Kidney capillary endothelial cell (primary cell): ENCODE data around the gene KLHL22.
"Not testable (repeated sequence)": the region's sequence is repeated elsewhere in the genome, so short reads cannot be mapped to it uniquely, and the experiment has no call there.

ENCODE experiments used
- DNase-seq: peaks from one replicate; pipeline ENCODE4 v3.0.0-alpha.2; 2018; ENCODE audit warnings: low spot score

The KLHL22 gene

DNA sequence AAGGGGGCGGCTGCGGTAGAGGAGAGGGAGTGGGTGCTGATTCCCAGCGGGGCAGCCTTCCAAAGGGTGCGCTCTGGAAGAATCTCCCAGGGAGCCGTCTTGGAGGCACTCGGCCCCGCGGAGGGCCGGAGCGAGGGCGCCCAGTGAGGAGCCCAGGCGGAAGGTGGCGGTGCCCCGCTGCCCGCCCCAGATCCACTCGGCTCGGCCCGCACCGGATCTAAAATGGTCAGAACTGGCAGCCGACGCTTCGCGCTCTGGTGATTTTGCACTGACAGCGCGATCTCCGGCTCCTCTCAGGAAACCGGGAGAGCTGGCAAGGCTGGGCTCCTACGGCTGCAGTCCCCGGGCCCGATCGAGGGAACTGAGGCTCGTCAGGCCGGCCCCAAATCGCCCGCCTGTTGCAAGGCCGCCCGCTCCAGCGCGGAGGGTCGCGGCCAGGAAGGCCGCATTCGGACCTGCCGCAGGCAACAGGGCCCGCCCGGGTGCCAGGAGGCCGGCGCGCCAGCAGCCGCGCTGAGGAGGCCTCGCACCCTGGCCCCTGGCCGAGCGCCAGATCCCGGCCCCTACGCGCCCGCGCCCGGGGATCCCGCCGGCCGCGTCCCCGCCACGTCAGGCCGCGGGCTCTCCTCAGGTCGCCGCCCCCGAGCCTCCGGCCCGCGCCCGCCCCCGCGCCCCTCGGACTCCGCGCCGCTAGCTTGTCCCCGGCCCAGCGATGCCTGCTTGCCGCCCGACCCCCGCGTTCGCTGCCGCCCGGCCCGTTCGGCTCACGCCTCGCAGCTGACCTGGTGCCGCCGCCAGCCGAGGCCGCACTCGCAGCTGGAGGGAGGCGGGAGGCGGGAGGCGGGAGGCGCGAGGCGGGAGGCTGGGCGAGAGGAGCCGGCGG lies at the start of gene KLHL22:
TSS of gene KLHL22 (minus strand) at position 818 of the 883 bp plus-strand sequence. CDS start 6,584 bp downstream, outside the sequence.
- DNase-seq, result no peak

GRCh38 chr22:20545318-20545634 lies 49.7 kb upstream of the KLHL22 start:
- not testable (repeated sequence) for DNase-seq

DNA sequence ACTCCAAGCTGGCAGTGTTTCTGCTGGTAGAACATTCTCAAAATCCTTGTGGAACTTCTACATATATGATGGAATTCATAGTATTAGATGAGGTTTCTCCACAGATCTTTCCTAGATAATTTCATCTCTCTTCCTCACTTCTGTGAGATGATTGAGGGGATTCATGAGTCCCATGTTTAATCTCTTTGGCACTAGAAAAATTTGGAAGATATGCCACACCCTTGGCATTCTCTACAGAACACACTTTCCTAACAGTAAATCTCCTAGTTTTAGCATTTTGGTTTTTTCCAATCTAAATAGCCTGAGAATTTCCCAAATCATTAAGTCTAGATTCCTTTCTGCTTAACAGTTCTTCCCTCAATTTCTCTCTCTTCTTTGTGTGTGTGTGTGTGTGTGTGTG lies 47.1 kb upstream of the KLHL22 start:
- no peak for DNase-seq

DNA sequence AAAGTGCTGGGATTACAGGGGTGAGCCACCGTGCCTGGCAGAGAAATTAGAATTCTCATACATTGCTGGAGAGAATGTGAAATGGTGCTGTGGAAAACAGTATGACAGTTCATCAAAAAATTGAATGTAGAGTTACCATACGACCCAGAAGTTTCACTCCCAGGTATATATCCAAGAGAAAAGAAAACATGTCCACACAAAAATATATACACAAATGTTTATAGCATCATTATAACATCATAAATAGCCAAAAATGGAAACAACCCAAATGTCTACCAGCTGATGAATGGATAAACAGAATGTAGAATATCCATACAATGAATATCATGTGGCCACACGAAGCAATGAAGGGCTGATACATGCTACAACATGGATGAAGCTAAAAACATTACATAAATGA lies 46.5 kb upstream of the KLHL22 start:
- DNase-seq, result no peak

DNA sequence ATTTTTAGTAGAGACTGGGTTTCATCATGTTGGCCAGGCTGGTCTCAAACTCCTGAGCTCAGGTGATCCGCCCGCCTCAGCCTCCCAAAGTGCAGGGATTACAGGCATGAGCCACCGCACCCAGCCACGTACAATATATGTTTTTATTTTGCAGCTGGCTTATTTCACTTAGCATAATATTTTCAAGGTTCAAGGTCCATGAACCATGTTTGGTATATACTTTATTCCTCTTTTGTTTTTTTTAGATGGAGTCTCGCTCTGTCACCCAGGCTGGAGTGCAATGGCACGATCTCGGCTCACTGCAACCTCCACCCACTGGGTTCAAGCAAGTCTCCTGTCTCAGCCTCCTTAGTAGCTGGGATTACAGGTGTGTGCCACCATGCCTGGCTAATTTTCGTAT lies 43.3 kb upstream of the KLHL22 start:
- DNase-seq, result not testable (repeated sequence)

- DNase-seq, result no peak
These were observed 42.4 kb upstream of the KLHL22 start for GRCh38 chr22:20537983-20538382.

GRCh38 chr22:20537325-20537756 lies 41.7 kb upstream of the KLHL22 start:
- DNase-seq, result no peak

GRCh38 chr22:20536590-20537324 lies 41.2 kb upstream of the KLHL22 start:
- DNase-seq, result no peak

GRCh38 chr22:20533879-20534265 lies 38.3 kb upstream of the KLHL22 start:
- DNase-seq, result no peak

GRCh38 chr22:20533095-20533878 lies 37.7 kb upstream of the KLHL22 start:
- no peak for DNase-seq

GRCh38 chr22:20532256-20532993 lies 36.8 kb upstream of the KLHL22 start:
- DNase-seq, result no peak

DNA sequence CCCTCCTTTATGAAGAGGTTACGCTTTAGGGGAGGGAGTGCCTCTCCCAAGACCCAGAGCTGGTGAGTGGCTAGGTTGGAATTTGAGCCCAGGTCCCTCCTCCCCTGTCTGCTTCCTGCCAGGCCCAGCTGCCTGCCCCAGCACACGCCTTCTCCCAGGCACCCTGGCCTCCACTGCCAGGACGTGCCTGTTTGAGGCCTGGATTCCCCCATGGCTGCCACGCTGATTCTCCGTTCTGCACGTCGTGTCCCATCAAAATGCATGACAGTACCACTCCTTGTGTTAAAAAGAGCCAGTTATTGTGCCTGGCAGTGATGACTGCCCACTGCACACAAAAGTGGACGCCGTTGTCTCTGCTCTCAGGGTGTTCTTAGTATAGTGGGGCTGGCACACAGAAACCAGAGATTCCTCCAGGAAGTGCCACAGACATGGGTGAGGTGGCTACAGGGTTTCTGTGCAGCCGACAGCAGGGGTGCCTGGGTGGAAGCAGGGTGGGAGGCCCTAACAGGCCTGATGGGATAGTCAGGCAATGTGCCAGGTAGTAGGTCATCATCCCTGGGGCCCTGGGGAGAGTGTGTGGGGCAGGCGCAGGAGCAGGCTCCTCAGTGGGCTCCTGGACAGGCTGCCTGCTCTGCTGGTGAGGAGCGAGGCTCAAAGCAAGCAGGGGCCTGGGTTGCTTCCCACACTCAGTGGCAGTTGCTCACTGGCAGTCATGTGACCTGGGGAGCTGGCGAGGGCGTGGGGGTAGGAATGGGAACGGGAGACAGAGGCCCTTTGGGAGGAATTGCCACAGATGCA lies 36.0 kb upstream of the KLHL22 start:
- peak; percentile 78 for DNase-seq

GRCh38 chr22:20531154-20531403 lies 35.5 kb upstream of the KLHL22 start:
- DNase-seq, result no peak

DNA sequence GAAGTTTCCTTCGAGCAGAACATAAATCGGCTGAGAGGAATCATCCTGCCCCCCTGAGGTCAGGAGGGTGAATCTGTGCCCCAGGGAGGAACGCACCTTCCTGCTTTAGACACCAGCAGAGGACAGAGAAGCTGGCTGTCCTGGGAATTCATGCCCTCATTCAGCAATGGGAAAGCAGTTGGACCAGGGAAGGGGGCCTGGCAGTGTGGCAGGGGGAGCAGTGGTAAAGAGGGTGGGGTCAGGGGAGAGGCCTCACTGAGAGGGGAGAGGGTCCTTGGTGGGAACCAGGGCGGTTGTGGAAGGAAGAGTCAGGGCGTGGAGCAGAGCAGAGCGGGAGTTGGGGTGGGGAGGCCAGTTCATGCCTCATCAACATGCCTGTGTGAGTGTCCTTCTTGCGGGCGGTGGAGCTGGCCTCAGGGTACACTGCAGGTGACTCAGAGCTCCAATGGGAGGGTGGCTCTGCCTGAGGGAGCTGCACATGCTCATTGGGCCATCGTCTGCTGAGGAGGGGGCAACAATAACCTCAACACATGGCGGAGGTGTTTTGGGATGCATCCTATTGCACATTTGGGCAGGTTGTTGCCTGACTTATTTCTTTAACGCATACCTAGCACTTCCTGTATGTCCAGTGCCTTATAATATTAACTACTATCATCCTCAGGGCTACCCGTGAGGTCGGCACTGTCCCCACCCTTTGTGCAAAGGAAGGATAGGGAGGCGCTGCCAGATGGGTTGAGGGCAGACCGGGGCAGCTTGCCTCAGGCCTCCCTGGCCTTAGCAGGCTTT lies 35.0 kb upstream of the KLHL22 start:
- no peak for DNase-seq

GRCh38 chr22:20528405-20528978 lies 32.9 kb upstream of the KLHL22 start:
- no peak for DNase-seq

DNA sequence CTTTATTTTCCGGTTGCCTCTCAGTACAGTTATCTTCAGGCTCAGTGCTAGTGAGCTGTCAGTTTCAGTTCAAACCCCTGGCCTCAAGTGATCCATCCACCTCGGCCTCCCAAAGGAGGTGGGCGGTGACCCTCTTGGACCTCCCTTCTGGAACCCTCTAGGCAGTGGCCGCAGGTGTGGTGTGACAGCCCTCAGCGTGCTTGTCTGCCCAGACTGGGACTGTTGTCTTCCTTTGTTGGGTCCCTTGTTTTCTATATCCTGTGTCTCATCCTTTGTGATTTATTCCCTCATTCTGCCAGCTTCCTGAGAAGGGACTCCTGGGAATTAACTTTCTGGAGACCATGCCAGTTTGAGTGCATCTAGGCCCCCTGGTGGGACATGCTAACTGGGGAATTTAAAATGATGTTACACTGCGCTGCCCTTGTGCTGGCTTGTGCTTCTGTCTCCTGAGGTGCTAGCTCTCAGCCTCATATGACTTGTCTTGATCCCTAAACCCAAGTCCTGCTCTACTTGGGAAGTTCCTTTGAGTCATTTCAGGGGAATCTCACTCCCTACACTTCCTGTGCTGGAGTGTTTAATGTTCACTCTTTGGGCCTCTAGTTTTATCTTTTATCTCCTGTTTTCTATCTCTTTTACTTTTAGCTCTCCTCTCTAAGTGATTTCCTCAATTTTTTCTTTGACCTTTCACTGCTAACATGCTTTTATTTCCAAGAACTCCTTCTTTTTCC lies 31.2 kb upstream of the KLHL22 start:
- peak; percentile 64 for DNase-seq

DNA sequence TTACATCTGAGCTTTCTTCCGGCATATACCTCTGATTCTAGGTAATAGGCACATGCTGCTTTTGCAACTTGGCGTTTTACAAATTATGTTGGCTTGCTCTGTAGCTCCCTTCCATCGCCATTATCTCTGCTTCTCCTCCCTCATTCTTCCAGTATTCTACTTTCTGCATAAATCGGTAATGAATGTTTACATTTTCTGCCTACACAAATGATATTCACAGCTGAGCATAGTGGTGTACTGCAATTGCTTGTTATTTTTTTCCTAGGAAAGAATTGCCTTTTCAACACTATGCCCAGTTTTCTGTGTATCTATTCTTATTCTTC lies 30.7 kb upstream of the KLHL22 start:
- DNase-seq, result no peak

- no peak for DNase-seq
These were observed 29.5 kb upstream of the KLHL22 start for GRCh38 chr22:20525048-20525447.

DNA sequence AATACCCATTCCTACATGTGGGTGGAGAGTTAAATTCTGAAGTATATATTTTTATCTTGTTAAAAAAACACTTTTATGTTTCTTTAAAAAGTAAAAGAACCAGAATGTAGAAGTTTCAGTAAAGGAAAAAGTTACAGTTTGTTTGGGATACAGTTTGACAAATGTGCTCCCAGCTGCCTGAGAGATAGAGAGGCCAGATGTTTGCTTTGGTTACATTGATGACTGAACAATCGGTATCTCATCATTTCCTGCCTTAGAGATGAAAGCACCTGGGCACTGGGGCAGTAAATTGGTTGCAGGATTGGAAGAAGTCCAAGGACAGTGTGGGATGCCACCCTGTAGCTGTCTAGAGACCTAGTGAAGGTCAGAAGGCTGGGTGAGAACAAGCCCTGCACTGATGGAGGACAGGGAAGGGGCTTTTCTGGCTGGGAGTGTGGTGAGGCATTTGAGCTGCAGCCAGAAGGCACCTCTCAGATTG lies 28.4 kb upstream of the KLHL22 start:
- no peak for DNase-seq
